Measurements from ENCODE around the gene PRKCA.
A peak's percentile ranks its signal among the peaks of the same experiment; 100 is the strongest.

The PRKCA gene

GRCh38 chr17:66661411-66662256, 359.2 kb downstream of the PRKCA start:
- H3K27ac Mint-ChIP-seq: no peak overlapping the region
- H3K27me3 Mint-ChIP-seq: no peaks in the 10 kb centered on the region
- H3K4me1 Mint-ChIP-seq (ENCODE audit: low read depth in 2 of 2): peaks cover 0 to 5% of the 10 kb centered on the region in 2 donors
- no peaks in the 10 kb centered on the region for H3K36me3 Mint-ChIP-seq (ENCODE audit: insufficient read depth)
- ATAC-seq (replicated peaks): no peak
- no peak for DNase-seq
- no peaks in the 10 kb centered on the region for H3K9me3 Mint-ChIP-seq
- H3K4me3 Mint-ChIP-seq: no peak overlapping the region

DNA sequence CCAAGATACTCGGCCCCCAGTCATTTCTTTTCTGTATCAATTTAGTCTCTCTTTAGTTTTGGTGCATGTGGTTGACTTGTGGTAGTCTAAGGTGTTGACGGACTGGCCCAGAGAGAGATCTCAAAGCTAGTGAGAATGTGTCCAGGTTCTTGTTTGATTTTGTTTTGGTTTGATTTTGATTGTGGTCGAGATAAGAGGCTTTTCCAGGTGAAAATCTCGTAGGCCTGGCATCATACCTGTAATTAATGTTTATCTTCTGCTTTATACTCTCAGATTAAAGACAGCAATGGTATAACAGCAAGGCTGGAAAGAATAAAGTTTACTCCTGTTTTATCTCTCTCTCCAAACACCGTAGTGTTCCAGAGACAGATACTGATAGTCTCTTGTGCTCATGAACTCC, 360.1 kb downstream of the PRKCA start:
- Mint-ChIP-seq H3K36me3 (ENCODE audit: insufficient read depth) (no peaks in the 10 kb centered on the region), H3K4me3 (no peak overlapping the region), H3K9me3 (no peaks in the 10 kb centered on the region), H3K27ac (no peak overlapping the region), H3K4me1 (ENCODE audit: low read depth in 2 of 2) (peaks cover 5 to 10% of the 10 kb centered on the region in 2 donors), H3K27me3 (no peaks in the 10 kb centered on the region)
- ATAC-seq (replicated peaks) (no peak), DNase-seq (no peak)

DNA sequence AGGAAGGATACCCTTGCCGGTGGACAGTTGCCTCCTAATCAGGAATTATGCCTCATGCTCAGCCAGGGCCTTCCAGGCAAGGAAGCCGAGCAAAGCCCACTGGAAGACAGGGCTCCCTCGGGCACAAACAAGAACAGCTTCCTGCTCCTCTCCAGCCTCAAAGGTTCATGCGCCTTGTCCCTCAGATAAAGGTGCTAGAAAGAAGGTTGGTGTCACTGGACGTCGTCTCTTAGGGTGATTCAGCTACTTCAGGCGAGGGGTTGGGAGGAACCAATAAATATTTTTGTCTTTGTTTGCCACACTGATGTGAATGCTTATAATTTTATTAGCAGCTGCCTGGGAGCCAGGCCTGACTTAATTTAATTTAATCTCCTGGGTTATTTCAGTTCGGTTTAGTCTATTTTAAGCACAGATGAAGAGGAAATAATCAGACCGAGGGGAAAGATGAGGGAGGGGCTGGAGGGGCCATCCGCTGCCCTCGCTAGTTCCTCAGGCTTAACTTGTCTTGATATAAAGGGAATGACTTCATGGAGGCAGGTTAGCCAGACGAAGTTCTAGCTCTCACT, 360.7 kb downstream of the PRKCA start:
- peaks cover 10 to 16% of the 10 kb centered on the region in 2 donors for H3K4me1 Mint-ChIP-seq (ENCODE audit: low read depth in 2 of 2)
- no peaks in the 10 kb centered on the region for H3K9me3 Mint-ChIP-seq
- no peaks in the 10 kb centered on the region for H3K36me3 Mint-ChIP-seq (ENCODE audit: insufficient read depth)
- ATAC-seq (replicated peaks) (no peak), DNase-seq (no peak)
- H3K4me3 Mint-ChIP-seq: no peak overlapping the region
- no peak overlapping the region for H3K27ac Mint-ChIP-seq
- no peaks in the 10 kb centered on the region for H3K27me3 Mint-ChIP-seq

- Mint-ChIP-seq H3K36me3 (ENCODE audit: insufficient read depth) (peaks cover 3% of the 10 kb centered on the region), H3K4me3 (no peak overlapping the region)
- ATAC-seq (replicated peaks): no peak
These were observed 361.9 kb downstream of the PRKCA start for GRCh38 chr17:66664336-66664735.

DNA sequence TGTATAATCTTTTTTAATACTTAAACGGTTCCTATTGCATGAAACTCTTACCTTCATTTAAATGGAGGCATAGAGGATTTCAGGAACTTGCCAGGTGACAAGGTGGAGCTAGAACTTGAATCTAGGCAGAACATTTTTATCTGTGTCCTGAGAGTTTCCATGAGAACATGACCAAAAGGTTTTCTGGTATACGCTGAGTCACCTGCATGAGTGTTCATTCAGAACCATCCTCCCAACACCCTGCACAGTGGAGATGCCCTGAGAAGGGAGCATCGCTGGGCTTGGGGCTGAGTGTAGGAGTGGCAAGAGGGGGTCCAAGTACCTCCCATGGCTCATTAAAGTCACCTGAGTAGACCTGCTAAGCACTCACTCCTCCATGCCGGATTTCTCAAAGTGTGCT, 362.8 kb downstream of the PRKCA start:
- no peak for ATAC-seq (replicated peaks)
- peaks cover 3% of the 10 kb centered on the region for H3K36me3 Mint-ChIP-seq (ENCODE audit: insufficient read depth)
- H3K4me3 Mint-ChIP-seq: no peak overlapping the region
- no peaks in the 10 kb centered on the region for H3K27me3 Mint-ChIP-seq
- no peaks in the 10 kb centered on the region for H3K9me3 Mint-ChIP-seq
- H3K4me1 Mint-ChIP-seq (ENCODE audit: low read depth in 2 of 2): peaks cover 14 to 18% of the 10 kb centered on the region in 2 donors
- no peak overlapping the region for H3K27ac Mint-ChIP-seq
- DNase-seq: no peak

More at GRCh38 chr17:66664336-66664735, 361.9 kb downstream of the PRKCA start:
- Mint-ChIP-seq H3K4me1 (ENCODE audit: low read depth in 2 of 2) (peaks cover 14 to 17% of the 10 kb centered on the region in 2 donors), H3K9me3 (no peaks in the 10 kb centered on the region), H3K27me3 (no peaks in the 10 kb centered on the region), H3K27ac (no peak overlapping the region)
- no peak for DNase-seq

DNA sequence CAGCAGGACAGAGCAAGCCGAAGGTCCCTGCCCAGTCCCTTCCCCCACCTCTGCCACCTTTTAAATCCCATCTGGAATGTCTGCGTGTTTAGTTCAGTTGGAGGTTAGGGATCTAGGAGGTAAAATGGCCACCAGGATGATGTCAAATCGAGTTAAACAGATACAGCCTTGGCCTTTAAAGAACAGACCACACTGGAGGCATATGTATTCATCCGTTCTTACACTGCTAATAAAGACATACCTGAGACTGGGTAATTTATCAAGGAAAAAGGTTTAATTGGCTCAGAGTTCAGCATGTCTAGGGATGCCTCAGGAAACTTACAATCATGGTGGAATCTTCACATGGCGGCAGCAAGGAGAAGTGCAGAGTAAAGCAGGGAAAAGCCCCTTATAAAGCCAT, 364.7 kb downstream of the PRKCA start:
- peak overlapping the region; percentile 67 to 77 for H3K27ac Mint-ChIP-seq
- ATAC-seq (replicated peaks) (no peak), DNase-seq (no peak)
- H3K4me1 Mint-ChIP-seq (ENCODE audit: low read depth in 2 of 2): peaks cover 14 to 26% of the 10 kb centered on the region in 2 donors
- H3K4me3 Mint-ChIP-seq: no peak overlapping the region
- H3K27me3 Mint-ChIP-seq: no peaks in the 10 kb centered on the region
- no peaks in the 10 kb centered on the region for H3K9me3 Mint-ChIP-seq
- H3K36me3 Mint-ChIP-seq (ENCODE audit: insufficient read depth): peaks cover 3% of the 10 kb centered on the region

GRCh38 chr17:66667491-66668030, 365.1 kb downstream of the PRKCA start:
- peak; percentile 95 for ATAC-seq (replicated peaks)
- Mint-ChIP-seq H3K27ac (peak overlapping the region; percentile 67 to 77), H3K27me3 (no peaks in the 10 kb centered on the region), H3K36me3 (ENCODE audit: insufficient read depth) (peaks cover 3% of the 10 kb centered on the region), H3K4me1 (ENCODE audit: low read depth in 2 of 2) (peaks cover 14 to 23% of the 10 kb centered on the region in 2 donors), H3K4me3 (no peak overlapping the region), H3K9me3 (no peaks in the 10 kb centered on the region)
- DNase-seq: peak; percentile 10 to 15 (median 15)

DNA sequence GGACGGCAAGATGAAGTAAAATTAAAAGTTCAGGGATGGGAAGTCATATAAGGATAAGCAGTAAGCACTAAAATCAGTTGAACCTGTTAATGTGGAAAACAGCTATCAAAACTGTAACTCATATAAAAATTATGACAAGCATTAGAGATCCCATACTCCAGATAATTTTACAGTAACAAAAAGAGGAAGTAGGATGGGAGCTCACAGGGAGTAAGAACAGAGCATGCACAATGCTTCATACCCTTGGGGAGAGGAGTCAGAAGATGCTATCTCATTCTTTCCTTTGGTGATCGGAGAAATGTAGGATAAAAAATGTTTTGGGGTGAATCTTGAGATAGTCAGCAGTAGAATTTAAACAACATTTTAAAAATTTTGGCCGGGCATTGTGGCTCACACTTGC, 367.8 kb downstream of the PRKCA start:
- Mint-ChIP-seq H3K27ac (peak overlapping the region in 1 of 2 donors; percentile 41), H3K4me3 (no peak overlapping the region), H3K27me3 (no peaks in the 10 kb centered on the region), H3K9me3 (no peaks in the 10 kb centered on the region), H3K36me3 (ENCODE audit: insufficient read depth) (peaks cover 3% of the 10 kb centered on the region), H3K4me1 (ENCODE audit: low read depth in 2 of 2) (peaks cover 30 to 39% of the 10 kb centered on the region in 2 donors)
- DNase-seq: no peak
- ATAC-seq (replicated peaks): no peak

GRCh38 chr17:66671156-66671555, 368.7 kb downstream of the PRKCA start:
- DNase-seq (no peak), ATAC-seq (replicated peaks) (no peak)
- Mint-ChIP-seq H3K4me1 (ENCODE audit: low read depth in 2 of 2) (peaks cover 30 to 39% of the 10 kb centered on the region in 2 donors), H3K27ac (peak overlapping the region in 1 of 2 donors; percentile 93), H3K27me3 (no peaks in the 10 kb centered on the region), H3K9me3 (no peaks in the 10 kb centered on the region), H3K36me3 (ENCODE audit: insufficient read depth) (peaks cover 3% of the 10 kb centered on the region), H3K4me3 (no peak overlapping the region)

DNA sequence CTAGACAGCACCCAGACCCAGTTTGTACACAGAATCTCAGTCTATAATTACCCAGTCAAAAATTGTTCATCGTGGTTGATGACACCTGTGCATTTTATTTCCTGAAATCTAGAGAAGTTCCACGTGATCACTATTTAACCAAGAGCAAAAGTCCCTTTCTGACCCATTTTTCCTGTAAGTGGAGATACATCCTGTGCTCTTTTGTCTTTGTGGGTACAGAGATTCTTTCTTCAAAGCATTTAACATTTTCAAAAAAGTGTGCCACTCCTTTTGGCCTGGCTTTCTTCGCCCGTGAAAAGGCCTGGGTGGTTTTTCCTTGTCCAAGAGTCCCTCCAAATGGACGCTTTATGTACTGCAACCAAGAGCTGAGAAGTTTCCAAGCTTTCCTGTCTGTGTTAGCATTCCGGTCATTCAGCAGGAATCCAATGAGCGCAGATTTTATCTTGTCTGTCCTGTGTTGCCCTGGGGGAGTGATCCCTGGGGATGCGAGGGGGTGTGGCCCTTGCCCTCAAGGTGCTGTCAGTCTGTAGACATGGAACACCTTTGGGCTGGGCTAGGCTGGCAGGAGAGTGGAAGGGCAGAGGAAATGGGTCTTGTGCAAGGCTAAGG, 371.4 kb downstream of the PRKCA start:
- Mint-ChIP-seq H3K9me3 (peaks cover 0 to 7% of the 10 kb centered on the region in 2 donors), H3K27me3 (no peaks in the 10 kb centered on the region), H3K4me1 (ENCODE audit: low read depth in 2 of 2) (peaks cover 16 to 36% of the 10 kb centered on the region in 2 donors), H3K4me3 (peak overlapping the region; percentile 45 to 64), H3K27ac (peak overlapping the region; percentile 93 to 94), H3K36me3 (ENCODE audit: insufficient read depth) (peaks cover 2% of the 10 kb centered on the region)
- DNase-seq (peak; percentile 28 to 50 (median 49)), ATAC-seq (replicated peaks) (peak; percentile 88)

GRCh38 chr17:66675273-66675990, 373.0 kb downstream of the PRKCA start:
- Mint-ChIP-seq H3K36me3 (ENCODE audit: insufficient read depth) (no peaks in the 10 kb centered on the region), H3K27me3 (no peaks in the 10 kb centered on the region), H3K27ac (peak overlapping the region in 1 of 2 donors; percentile 93), H3K4me1 (ENCODE audit: low read depth in 2 of 2) (peaks cover 20 to 40% of the 10 kb centered on the region in 2 donors), H3K9me3 (peaks cover 0 to 7% of the 10 kb centered on the region in 2 donors), H3K4me3 (no peak overlapping the region)
- DNase-seq (no peak), ATAC-seq (replicated peaks) (no peak)

GRCh38 chr17:66675991-66676371, 373.6 kb downstream of the PRKCA start:
- peaks cover 20 to 40% of the 10 kb centered on the region in 2 donors for H3K4me1 Mint-ChIP-seq (ENCODE audit: low read depth in 2 of 2)
- DNase-seq: no peak
- H3K36me3 Mint-ChIP-seq (ENCODE audit: insufficient read depth): no peaks in the 10 kb centered on the region
- H3K9me3 Mint-ChIP-seq: peaks cover 0 to 7% of the 10 kb centered on the region in 2 donors
- no peak for ATAC-seq (replicated peaks)
- H3K27me3 Mint-ChIP-seq: no peaks in the 10 kb centered on the region
- no peak overlapping the region for H3K4me3 Mint-ChIP-seq
- no peak overlapping the region for H3K27ac Mint-ChIP-seq

DNA sequence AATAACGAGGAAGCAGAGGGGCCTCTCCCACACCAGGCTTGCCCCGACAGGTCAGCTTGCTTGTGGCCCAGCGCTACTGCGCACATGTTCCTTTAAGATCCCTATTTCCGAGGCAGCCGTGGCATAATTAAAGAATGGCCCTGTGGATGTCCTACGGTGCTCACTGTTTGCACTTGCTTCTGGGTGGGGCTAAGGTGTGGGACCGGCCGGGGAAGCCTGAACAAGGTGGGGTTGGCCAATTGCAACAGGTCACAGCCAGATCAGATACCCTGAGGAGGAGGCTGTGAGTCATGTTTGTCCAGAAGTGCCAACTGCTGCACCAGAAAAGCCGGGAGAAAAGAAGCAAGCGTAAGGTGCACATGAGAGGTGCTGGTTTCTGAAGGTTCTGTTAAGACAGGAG, 374.0 kb downstream of the PRKCA start:
- ATAC-seq (replicated peaks): no peak
- DNase-seq: no peak
- Mint-ChIP-seq H3K4me3 (no peak overlapping the region), H3K4me1 (ENCODE audit: low read depth in 2 of 2) (peaks cover 20 to 38% of the 10 kb centered on the region in 2 donors), H3K36me3 (ENCODE audit: insufficient read depth) (no peaks in the 10 kb centered on the region), H3K27ac (no peak overlapping the region), H3K27me3 (no peaks in the 10 kb centered on the region), H3K9me3 (peaks cover 0 to 7% of the 10 kb centered on the region in 2 donors)

Data from effector memory CD8-positive, alpha-beta T cell (primary cell).